GM12878 (cell line): ENCODE results near the gene TMEM175. TPM values are rescaled to one million over a fixed set of nuclear protein-coding genes. Genes with fewer than 3 reads are reported as not detected.

Source experiments
- ATAC-seq: fragments of 200-7000 bp; cut with Tn5 transposase; 3 replicates; pipeline ENCODE4 v1.9.1; 2020; ENCODE audit warnings: mild to moderate bottlenecking, moderate library complexity
- BruUV-seq: library from RNA; stranded (reverse); fragments of 400-500 nt; replicated peaks from 2 replicates; lab custom pipeline; 2021; lab: Mats Ljungman, UMichigan
- CTCF ChIA-PET: fragments of 300-600 bp; sonication (Branson Sonifier 250); formaldehyde crosslinking; extraction: SDS; loops from one replicate; lab custom pipeline; 2021; ENCODE audit warnings: inconsistent platforms; lab: Yijun Ruan, JAX
- POLR2A ChIA-PET: fragments of 350-600 bp; formaldehyde crosslinking; extraction: SDS; loops from one replicate; lab custom pipeline; 2021; ENCODE audit warnings: inconsistent platforms; lab: Charles Lee
- RAD21 ChIA-PET: fragments of 300-600 bp; sonication (Branson Sonifier 250); formaldehyde crosslinking; loops from one replicate; lab custom pipeline; 2023; ENCODE audit warnings: antibody characterized with exemption; ENCODE audit not compliant: unreplicated experiment; lab: Charles Lee
- SMC1A ChIA-PET: fragments of 300-600 bp; sonication (Branson Sonifier 250); formaldehyde crosslinking; loops from one replicate; lab custom pipeline; 2023; ENCODE audit not compliant: unreplicated experiment, uncharacterized antibody; lab: Charles Lee
- DNase-seq: peaks from one replicate; pipeline ENCODE4 v3.0.0-alpha.2; 2011; ENCODE audit warnings: low read depth, low spot score
- FAIRE-seq: peaks from 3 replicates; lab custom pipeline; 2011; peaks lifted over from hg19 to GRCh38; lab: Jason Lieb, UNC
- H2AFZ ChIP-seq: 2 replicates; pipeline ENCODE4 v1.6.0; 2011; ENCODE audit warnings: low read depth, low read length, control low read depth; ENCODE audit not compliant: control insufficient read depth
- H3K27ac ChIP-seq: 2 replicates; pipeline ENCODE4 v1.5.1; 2011; ENCODE audit warnings: control low read depth; ENCODE audit not compliant: control insufficient read depth, insufficient read depth
- H3K27me3 ChIP-seq, 2 experiments: replicated peaks in 1 of 2; 2 replicates each; pipeline versions ENCODE4 v1.6.0 to v1.6.1; 2011; ENCODE audit warnings: low read length in 1 of 2; ENCODE audit not compliant: control insufficient read depth in 2 of 2, insufficient read depth in 2 of 2
- H3K36me3 ChIP-seq, 2 experiments: 2 replicates each; pipeline ENCODE4 v1.5.1; 2011; ENCODE audit warnings: low read length in 1 of 2; ENCODE audit not compliant: control insufficient read depth in 2 of 2, insufficient read depth in 2 of 2
- H3K4me1 ChIP-seq: 2 replicates; pipeline ENCODE4 v1.6.1; 2011; ENCODE audit warnings: mild to moderate bottlenecking, low read length, moderate library complexity, mixed read lengths; ENCODE audit not compliant: control insufficient read depth, insufficient read depth
- H3K4me2 ChIP-seq: 2 replicates; pipeline ENCODE4 v1.6.0; 2011; ENCODE audit warnings: control low read depth; ENCODE audit not compliant: control insufficient read depth, insufficient read depth
- H3K4me3 ChIP-seq: fragments of 200-600 bp; sonication (generic); 2 replicates; pipeline ENCODE4 v1.5.1; 2016
- H3K79me2 ChIP-seq: 2 replicates; pipeline ENCODE4 v1.6.0; 2011; ENCODE audit warnings: low read length; ENCODE audit not compliant: control insufficient read depth, insufficient read depth
- H3K9ac ChIP-seq: 2 replicates; pipeline ENCODE4 v1.8.0; 2011; ENCODE audit warnings: low read length, control low read depth, mixed read lengths; ENCODE audit not compliant: control insufficient read depth, insufficient read depth
- H3K9me3 ChIP-seq: replicated peaks from 3 replicates; pipeline ENCODE4 v1.5.1; 2011; ENCODE audit warnings: mild to moderate bottlenecking, low read length; ENCODE audit not compliant: control insufficient read depth, insufficient read depth
- H4K20me1 ChIP-seq: 2 replicates; pipeline ENCODE4 v1.6.0; 2011; ENCODE audit not compliant: control insufficient read depth, insufficient read depth
- CUX1 ChIP-seq: IDR thresholded peaks from 2 replicates; pipeline ENCODE4 v1.6.1; 2012; ENCODE audit warnings: improper control_type of control experiment, low read depth, low read length; ENCODE audit not compliant: insufficient replicate concordance
- ETV6 ChIP-seq, 2 experiments: fragments of 450-650 bp in 1 of 2; IDR thresholded peaks in 1 of 2; conservative IDR thresholded peaks in 1 of 2; 2 replicates each; pipeline ENCODE4 v1.6.1; 2014; ENCODE audit warnings: antibody characterized with exemption in 1 of 2, borderline replicate concordance in 1 of 2, low read depth in 1 of 2, mild to moderate bottlenecking in 1 of 2, moderate library complexity in 1 of 2
- HDAC2 ChIP-seq: fragments of 200-600 bp; sonication (generic); IDR thresholded peaks from 2 replicates; pipeline ENCODE4 v1.6.1; 2017
- NFYA ChIP-seq: IDR thresholded peaks from 2 replicates; pipeline ENCODE4 v1.6.1; 2011; ENCODE audit warnings: low read depth, mild to moderate bottlenecking, low read length, improper control_type of control experiment, borderline replicate concordance
- NR2C2 ChIP-seq: IDR thresholded peaks from 2 replicates; pipeline ENCODE4 v1.6.1; 2011; ENCODE audit warnings: borderline replicate concordance, low read depth; ENCODE audit not compliant: control insufficient read depth, insufficient read length
- POU2F2 ChIP-seq: IDR thresholded peaks from 3 replicates; pipeline ENCODE4 v1.6.1; 2011; ENCODE audit warnings: low read depth, mild to moderate bottlenecking, low read length, borderline replicate concordance
- RAD51 ChIP-seq: fragments of 450-650 bp; IDR thresholded peaks from 2 replicates; pipeline ENCODE4 v1.6.1; 2016; ENCODE audit warnings: moderate library complexity, mild to moderate bottlenecking, inconsistent platforms
- SMARCA5 ChIP-seq: fragments of 450-650 bp; IDR thresholded peaks from 2 replicates; pipeline ENCODE4 v1.6.1; 2017; ENCODE audit warnings: mild to moderate bottlenecking
- STAT1 ChIP-seq: fragments of 450-650 bp; conservative IDR thresholded peaks from 2 replicates; pipeline ENCODE4 v1.6.1; 2014; ENCODE audit warnings: antibody characterized with exemption, mild to moderate bottlenecking
- TCF7 ChIP-seq: IDR thresholded peaks from 2 replicates; pipeline ENCODE4 v1.6.1; 2014; ENCODE audit warnings: antibody characterized with exemption, borderline replicate concordance
- ZNF217 ChIP-seq: fragments of 450-650 bp; IDR thresholded peaks from 2 replicates; pipeline ENCODE4 v1.6.1; 2017; ENCODE audit warnings: antibody characterized with exemption, mild to moderate bottlenecking
- WGBS: methylation state at CpG from one replicate; pipeline ENCODE4 v1.1.6; 2016; ENCODE audit warnings: low lambda C conversion rate; ENCODE audit not compliant: insufficient replicate concordance, insufficient coverage; ENCODE audit errors: missing lambda C conversion rate; 5-methylcytosine and 5-hydroxymethylcytosine counted together
- in situ Hi-C: fragments of 300-500 bp; cut with MboI; formaldehyde crosslinking; loops from 9 replicates; pipeline ENCODE4 v1.14.3; 2018; ENCODE audit warnings: mixed read lengths
- intact Hi-C: fragments of 100-400 bp; cut with micrococcal nuclease; formaldehyde crosslinking; loops from one replicate; pipeline ENCODE4 v1.14.2; 2022; ENCODE audit not compliant: unreplicated experiment
- polyA plus RNA-seq, 11 experiments: library from polyadenylated mRNA; depleted of rRNA in 4 of 11; unstranded in 6 of 11; stranded (reverse) in 5 of 11; fragments of >200 nt; fragmentation: Nextera tagmentation in 4 of 11; fragmentation: Illumina TruSeq in 1 of 11; extraction: Ambion mirVana in 4 of 11; extraction: Trizol in 1 of 11; gene quantifications; 1 replicate in 1 of 11; 2 replicates in 10 of 11; pipeline versions ENCODE4 v1.2.1 to v1.2.3, GENCODE V29; 2011 to 2016; ENCODE audit warnings: inconsistent platforms in 2 of 11, missing spikeins in 2 of 11, low read depth in 1 of 11
- total RNA-seq, 4 experiments: library from RNA; depleted of rRNA in 3 of 4; stranded (reverse); fragments of >200 nt in 3 of 4; fragmentation: Illumina TruSeq in 1 of 4; extraction: Trizol in 1 of 4; gene quantifications; 2 replicates each; pipeline versions ENCODE4 v1.2.1 to v1.2.3, GENCODE V29; 2013 to 2021
- TF ChIP-seq, protein P1 (sequence below): fragments of 150-350 bp; IDR thresholded peaks from 2 replicates; pipeline ENCODE4 v1.6.1; 2014; ENCODE audit warnings: mild to moderate bottlenecking, low read depth, low read length
- TF ChIP-seq, protein P2 (sequence below): fragments of 450-650 bp; IDR thresholded peaks from 2 replicates; pipeline ENCODE4 v1.6.1; 2017; ENCODE audit warnings: antibody characterized with exemption, mild to moderate bottlenecking, moderate library complexity

Gene TMEM175
- total and polyA plus RNA-seq, 10 of the 15 experiments (the other 5 are each of a cell fraction or from before 2014, with no cell fraction given) = 0.11 to 39.5 (median 22.3) TPM

DNA sequence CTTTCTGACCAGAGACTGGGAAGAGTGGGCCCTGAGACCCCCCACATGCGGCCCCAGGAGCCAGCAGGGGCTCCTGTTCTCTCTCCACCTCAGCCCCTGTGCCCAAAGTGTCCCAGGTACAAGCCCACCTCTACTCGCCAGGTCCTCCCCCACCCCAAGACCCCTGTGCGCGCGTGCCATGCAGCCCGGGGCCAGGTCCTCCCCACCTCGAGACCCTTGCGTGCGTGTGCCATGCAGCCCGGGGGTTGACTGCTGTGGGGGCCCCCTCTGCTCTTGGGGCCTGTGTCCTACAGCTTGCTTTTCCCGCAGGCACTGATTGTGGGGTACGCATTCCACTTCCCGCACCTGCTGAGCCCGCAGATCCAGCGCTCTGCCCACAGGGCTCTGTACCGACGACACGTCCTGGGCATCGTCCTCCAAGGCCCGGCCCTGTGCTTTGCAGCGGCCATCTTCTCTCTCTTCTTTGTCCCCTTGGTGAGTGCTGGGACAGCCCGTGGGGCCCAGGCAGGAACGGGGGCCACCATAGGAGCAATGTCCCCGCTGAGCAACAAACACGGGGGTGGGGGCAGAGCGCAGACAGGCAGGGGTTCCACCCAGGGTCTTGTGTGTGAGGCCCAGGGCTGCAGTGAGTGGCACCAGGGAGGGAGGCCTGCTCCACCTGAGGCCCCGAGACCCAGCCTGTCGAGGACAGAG is 20.8 kb downstream of the TMEM175 start (continued):
- TF ChIP-seq ZNF217 = no peak

GRCh38 chr4:953574-953915 is 21.3 kb downstream of the TMEM175 start:
- in situ Hi-C loops = no loop called here
- intact Hi-C loops = no loop called here
- no peaks in the 10 kb centered on the region for H3K4me1 ChIP-seq
- H4K20me1 ChIP-seq = no peaks in the 10 kb centered on the region
- no peak overlapping the region for H2AFZ ChIP-seq
- no peaks in the 10 kb centered on the region for H3K79me2 ChIP-seq
- CTCF ChIA-PET = no interaction called here
- RAD21 ChIA-PET = no interaction called here
- no peak for ATAC-seq
- 95% methylated on average over 13 of the region's 13 CpGs for WGBS
- H3K9ac ChIP-seq = no peak overlapping the region
- H3K36me3 ChIP-seq = no peaks in the 10 kb centered on the region; a peak in 1 of 4 replicates
- SMC1A ChIA-PET = no interaction called here
- no TSS peak for BruUV-seq
- DNase-seq = no peak
- H3K4me3 ChIP-seq = no peak overlapping the region
- no peaks in the 10 kb centered on the region for H3K9me3 ChIP-seq
- H3K27ac ChIP-seq = no peak overlapping the region
- no peak for FAIRE-seq
- H3K4me2 ChIP-seq = no peak overlapping the region
- H3K27me3 ChIP-seq = no peaks in the 10 kb centered on the region
- POLR2A ChIA-PET = no interaction called here
- no peak for TF ChIP-seq SMARCA5
- TF ChIP-seq ETV6 (conservative IDR thresholded peaks at IDR 0.05 in 1 of 2, IDR thresholded peaks at IDR 0.05 in 1 of 2; ENCODE audit: borderline replicate concordance in 1 of 2, low read depth in 1 of 2) = no peak
- TF ChIP-seq, protein P1, sequence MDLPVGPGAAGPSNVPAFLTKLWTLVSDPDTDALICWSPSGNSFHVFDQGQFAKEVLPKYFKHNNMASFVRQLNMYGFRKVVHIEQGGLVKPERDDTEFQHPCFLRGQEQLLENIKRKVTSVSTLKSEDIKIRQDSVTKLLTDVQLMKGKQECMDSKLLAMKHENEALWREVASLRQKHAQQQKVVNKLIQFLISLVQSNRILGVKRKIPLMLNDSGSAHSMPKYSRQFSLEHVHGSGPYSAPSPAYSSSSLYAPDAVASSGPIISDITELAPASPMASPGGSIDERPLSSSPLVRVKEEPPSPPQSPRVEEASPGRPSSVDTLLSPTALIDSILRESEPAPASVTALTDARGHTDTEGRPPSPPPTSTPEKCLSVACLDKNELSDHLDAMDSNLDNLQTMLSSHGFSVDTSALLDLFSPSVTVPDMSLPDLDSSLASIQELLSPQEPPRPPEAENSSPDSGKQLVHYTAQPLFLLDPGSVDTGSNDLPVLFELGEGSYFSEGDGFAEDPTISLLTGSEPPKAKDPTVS = no peak
- TF ChIP-seq STAT1 = no peak
- no peak for TF ChIP-seq NR2C2
- TF ChIP-seq, protein P2, sequence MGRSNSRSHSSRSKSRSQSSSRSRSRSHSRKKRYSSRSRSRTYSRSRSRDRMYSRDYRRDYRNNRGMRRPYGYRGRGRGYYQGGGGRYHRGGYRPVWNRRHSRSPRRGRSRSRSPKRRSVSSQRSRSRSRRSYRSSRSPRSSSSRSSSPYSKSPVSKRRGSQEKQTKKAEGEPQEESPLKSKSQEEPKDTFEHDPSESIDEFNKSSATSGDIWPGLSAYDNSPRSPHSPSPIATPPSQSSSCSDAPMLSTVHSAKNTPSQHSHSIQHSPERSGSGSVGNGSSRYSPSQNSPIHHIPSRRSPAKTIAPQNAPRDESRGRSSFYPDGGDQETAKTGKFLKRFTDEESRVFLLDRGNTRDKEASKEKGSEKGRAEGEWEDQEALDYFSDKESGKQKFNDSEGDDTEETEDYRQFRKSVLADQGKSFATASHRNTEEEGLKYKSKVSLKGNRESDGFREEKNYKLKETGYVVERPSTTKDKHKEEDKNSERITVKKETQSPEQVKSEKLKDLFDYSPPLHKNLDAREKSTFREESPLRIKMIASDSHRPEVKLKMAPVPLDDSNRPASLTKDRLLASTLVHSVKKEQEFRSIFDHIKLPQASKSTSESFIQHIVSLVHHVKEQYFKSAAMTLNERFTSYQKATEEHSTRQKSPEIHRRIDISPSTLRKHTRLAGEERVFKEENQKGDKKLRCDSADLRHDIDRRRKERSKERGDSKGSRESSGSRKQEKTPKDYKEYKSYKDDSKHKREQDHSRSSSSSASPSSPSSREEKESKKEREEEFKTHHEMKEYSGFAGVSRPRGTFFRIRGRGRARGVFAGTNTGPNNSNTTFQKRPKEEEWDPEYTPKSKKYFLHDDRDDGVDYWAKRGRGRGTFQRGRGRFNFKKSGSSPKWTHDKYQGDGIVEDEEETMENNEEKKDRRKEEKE = no peak
- no peak for TF ChIP-seq RAD51
- TF ChIP-seq NFYA = no peak
- no peak for TF ChIP-seq POU2F2
- TF ChIP-seq CUX1 = no peak
- TF ChIP-seq HDAC2 = no peak
- TF ChIP-seq TCF7 = no peak
